Muscle layer of duodenum (tissue), 2 donors: ENCODE measurements around the gene MYO1G.
"Not testable (repeated sequence)": the region's sequence is repeated elsewhere in the genome, so short reads cannot be mapped to it uniquely, and the experiment has no call there.

Experiments used
- H3K27ac ChIP-seq: one replicate; pipeline ENCODE4 v1.7.0; 2013; ENCODE audit warnings: mild to moderate bottlenecking, low read length
- H3K27me3 ChIP-seq: one replicate; pipeline ENCODE4 v1.7.0; 2013; ENCODE audit warnings: low read depth, mild to moderate bottlenecking, control low read depth, low read length
- H3K36me3 ChIP-seq, 2 donors: one replicate each; pipeline ENCODE4 v1.7.0; 2013; ENCODE audit warnings: low read length in 2 of 2, control low read depth in 1 of 2, mild to moderate bottlenecking in 1 of 2; ENCODE audit not compliant: insufficient read depth in 2 of 2, control insufficient read depth in 1 of 2
- H3K4me1 ChIP-seq, 2 donors: one replicate each; pipeline ENCODE4 v1.7.0; 2013; ENCODE audit warnings: low read length in 2 of 2, mild to moderate bottlenecking in 2 of 2, control low read depth in 1 of 2, moderate library complexity in 1 of 2; ENCODE audit not compliant: insufficient read depth in 2 of 2, control insufficient read depth in 1 of 2
- H3K4me3 ChIP-seq, 2 donors: one replicate each; pipeline ENCODE4 v1.7.0; 2013; ENCODE audit warnings: low read length in 2 of 2, low read depth in 1 of 2, mild to moderate bottlenecking in 1 of 2
- H3K9me3 ChIP-seq, 2 donors: one replicate each; pipeline ENCODE4 v1.7.0; 2013; ENCODE audit warnings: low read length in 2 of 2, control low read depth in 1 of 2, mild to moderate bottlenecking in 1 of 2; ENCODE audit not compliant: control insufficient read depth in 1 of 2
- donor health status: healthy.

Gene MYO1G

DNA sequence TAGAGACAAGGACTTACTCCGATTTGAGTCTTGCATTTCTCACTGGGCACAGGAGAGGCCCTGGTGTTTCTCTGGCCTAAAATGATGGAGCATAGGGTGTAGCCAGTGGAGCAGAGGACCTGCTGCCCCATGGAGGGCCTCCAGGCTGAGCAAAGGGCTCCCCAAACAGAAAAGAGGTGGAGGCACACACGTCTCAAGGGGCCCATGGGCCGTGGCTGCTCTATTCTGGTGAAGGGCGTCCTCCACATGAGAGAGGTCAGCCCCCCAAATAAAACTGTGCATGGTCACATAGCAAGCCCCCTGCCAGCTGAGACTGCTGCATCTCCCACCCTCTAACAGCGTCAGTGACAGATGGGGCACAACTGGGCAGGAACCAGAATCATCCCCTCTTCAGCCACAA lies 41.4 kb downstream of the MYO1G start:
- Histone ChIP-seq H3K36me3 (no peaks in the 10 kb centered on the region), H3K27ac (no peak overlapping the region), H3K4me1 (no peaks in the 10 kb centered on the region), H3K9me3 (no peaks in the 10 kb centered on the region), H3K4me3 (no peak overlapping the region), H3K27me3 (no peaks in the 10 kb centered on the region)

DNA sequence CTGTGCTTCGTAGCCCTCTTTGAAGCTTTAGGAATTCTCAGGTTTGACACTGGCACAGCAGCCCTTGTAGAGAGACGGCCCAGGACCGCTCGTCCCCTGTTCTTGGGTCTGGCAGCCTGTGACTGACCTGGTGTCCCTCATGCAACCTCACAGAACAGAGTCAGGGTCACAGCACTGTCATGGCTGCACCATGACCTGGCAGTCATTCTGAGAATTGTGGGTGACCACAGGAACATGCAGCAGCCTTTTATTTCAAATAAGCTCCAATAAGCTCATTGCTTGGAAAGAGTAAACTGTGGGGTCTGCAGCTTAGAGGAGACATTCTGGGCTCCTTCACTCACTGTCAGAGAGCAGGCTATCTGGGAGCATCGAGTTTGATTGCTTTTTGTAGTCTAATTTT lies 42.5 kb downstream of the MYO1G start:
- no peaks in the 10 kb centered on the region for H3K36me3 ChIP-seq
- H3K27ac ChIP-seq: no peak overlapping the region
- no peak overlapping the region for H3K4me3 ChIP-seq
- no peaks in the 10 kb centered on the region for H3K27me3 ChIP-seq
- no peaks in the 10 kb centered on the region for H3K9me3 ChIP-seq
- no peaks in the 10 kb centered on the region for H3K4me1 ChIP-seq

DNA sequence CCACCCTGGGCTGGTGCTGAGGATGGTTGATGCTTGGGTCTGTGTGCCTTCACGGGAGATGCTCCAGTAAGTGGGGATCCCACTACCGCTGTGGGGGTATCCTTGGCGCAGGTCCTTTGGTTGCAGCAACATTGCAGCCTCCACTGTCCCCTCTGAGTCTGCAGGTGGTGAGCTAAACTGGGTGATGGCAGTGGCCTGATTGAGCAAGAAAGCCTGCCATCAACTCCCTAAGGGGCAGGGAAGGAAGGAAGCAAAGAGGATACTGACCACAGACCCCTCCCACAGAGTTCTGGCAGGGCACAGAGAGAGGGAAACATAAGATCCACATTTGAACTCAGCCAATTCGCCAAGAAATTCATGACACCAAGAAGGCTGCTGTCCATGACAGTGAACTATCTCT lies 43.2 kb downstream of the MYO1G start:
- Histone ChIP-seq H3K36me3 (no peaks in the 10 kb centered on the region), H3K4me3 (no peak overlapping the region), H3K4me1 (no peaks in the 10 kb centered on the region), H3K9me3 (no peaks in the 10 kb centered on the region), H3K27ac (no peak overlapping the region), H3K27me3 (no peaks in the 10 kb centered on the region)

DNA sequence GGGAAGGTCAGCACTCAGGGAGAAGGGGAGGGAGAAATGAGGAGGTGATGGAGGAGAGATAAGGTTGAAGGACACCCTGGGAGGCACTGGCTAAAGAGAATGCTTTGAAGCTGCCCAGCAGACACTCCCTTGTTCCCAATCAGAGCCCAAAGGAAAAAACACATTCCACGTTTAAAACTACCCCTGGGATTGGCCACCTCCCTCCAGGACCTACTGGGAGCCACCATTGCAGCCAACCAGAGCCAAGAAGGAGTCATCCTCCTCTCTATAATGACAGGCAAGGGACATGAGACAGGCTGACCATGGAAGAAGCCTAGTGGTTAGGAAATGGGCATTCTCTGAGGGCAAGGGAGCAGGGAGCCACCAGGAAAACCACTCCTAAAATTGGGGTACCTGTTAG lies 43.8 kb downstream of the MYO1G start:
- Histone ChIP-seq H3K9me3 (no peaks in the 10 kb centered on the region), H3K4me3 (no peak overlapping the region), H3K4me1 (no peaks in the 10 kb centered on the region), H3K36me3 (no peaks in the 10 kb centered on the region), H3K27ac (no peak overlapping the region), H3K27me3 (no peaks in the 10 kb centered on the region)

DNA sequence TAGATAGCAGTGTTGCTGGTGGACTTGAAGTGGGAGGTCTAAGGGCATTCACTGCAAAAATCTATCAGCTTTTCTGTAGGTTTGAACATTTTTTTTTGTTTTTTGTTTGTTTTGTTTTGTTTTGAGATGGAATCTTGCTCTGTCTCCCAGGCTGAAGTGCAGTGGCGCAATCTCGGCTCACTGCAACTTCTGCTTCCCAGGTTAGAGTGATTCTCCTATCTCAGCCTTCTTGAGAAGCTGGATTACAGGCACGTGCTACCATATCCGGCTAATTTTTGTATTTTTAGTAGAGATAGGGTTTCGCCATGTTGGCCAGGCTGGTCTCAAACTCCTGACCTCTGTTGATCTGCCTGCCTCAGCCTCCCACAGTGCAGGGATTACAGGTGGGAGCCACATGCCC lies 44.3 kb downstream of the MYO1G start:
- not testable (repeated sequence) for H3K36me3 ChIP-seq, H3K4me1 ChIP-seq, H3K9me3 ChIP-seq, H3K27me3 ChIP-seq, H3K27ac ChIP-seq, H3K4me3 ChIP-seq

DNA sequence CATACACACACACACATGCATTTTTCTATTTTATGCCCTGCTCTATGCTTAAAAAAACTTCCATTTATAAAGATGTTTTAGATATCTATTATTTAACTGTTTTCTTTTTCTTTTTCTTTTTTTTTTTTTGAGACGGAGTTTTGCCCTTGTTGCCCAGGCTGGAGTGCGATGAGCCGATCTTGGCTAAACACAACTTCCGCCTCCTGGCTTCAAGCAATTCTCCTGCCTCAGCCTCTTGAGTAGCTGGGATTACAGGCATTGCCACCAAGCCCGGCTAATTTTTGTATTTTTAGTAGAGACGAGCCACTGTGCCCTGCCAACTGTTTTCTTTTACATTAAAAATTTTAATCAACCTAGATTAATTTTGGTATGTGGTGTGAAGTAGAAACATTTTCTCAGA lies 47.9 kb downstream of the MYO1G start:
- Histone ChIP-seq H3K9me3 (no peaks in the 10 kb centered on the region), H3K36me3 (no peaks in the 10 kb centered on the region), H3K27ac (no peak overlapping the region), H3K4me3 (no peak overlapping the region), H3K4me1 (no peaks in the 10 kb centered on the region), H3K27me3 (no peaks in the 10 kb centered on the region)

DNA sequence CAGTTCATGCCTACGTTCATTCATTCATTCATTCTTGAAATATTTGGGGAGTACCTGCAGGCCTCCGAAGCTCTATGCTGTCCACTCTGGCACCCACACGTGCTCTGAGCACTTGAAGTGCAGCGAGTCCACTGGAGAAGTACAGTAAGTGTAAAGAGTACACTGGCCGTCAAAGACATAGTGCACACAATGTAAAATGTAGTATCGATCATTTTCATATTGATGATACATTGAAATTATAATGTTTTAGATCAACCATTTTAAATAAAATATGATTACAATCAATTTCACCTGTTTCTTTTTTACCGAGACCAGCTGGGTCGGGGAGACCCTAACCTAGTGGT lies 56.5 kb downstream of the MYO1G start:
- no peak overlapping the region for H3K27ac ChIP-seq
- peaks cover 0 to 5% of the 10 kb centered on the region in 2 donors for H3K4me1 ChIP-seq
- no peak overlapping the region for H3K4me3 ChIP-seq

DNA sequence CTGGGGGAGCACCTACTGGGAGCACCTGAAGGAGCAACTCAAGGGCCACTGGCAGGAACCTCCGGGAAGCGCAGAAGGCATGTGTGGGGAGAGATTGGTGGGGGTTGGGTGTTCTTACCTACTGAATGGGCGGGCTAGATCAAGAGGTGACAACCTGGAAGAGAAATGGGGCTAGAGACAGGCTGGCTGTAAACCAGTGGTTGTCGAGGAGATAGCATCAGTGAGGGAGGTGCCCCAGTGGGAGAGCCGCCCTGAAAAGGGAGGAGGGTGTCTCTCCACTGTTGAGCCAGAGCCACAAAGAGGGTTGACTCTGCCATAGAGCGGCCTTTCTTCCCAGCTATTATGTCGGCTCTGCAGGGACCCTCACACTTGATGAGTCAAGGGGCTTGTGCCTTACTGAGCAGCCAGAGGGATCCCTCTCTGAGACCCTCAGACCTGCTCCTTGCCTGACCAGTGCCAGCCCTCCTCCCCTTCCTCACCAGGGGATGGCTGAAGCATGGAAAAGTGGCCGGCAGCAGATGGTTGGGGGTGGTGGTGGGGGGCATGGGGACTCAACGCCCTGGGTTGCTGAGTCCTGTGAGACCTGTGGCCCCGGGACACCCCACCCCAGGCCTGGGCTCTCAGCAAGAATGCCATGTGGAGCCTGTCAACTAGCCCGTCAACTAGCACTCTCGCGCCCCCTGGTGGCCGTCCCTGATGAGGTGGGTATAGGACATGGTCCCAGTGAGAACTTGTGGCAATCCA lies 57.0 kb downstream of the MYO1G start:
- no peak overlapping the region for H3K27ac ChIP-seq
- no peaks in the 10 kb centered on the region for H3K27me3 ChIP-seq
- H3K4me1 ChIP-seq: peaks cover 0 to 5% of the 10 kb centered on the region in 2 donors
- no peak overlapping the region for H3K4me3 ChIP-seq
- H3K9me3 ChIP-seq: no peaks in the 10 kb centered on the region
- no peaks in the 10 kb centered on the region for H3K36me3 ChIP-seq

More for the DNA sequence above, 56.5 kb downstream of the MYO1G start:
- H3K27me3 ChIP-seq: no peaks in the 10 kb centered on the region
- no peaks in the 10 kb centered on the region for H3K36me3 ChIP-seq
- H3K9me3 ChIP-seq: no peaks in the 10 kb centered on the region

DNA sequence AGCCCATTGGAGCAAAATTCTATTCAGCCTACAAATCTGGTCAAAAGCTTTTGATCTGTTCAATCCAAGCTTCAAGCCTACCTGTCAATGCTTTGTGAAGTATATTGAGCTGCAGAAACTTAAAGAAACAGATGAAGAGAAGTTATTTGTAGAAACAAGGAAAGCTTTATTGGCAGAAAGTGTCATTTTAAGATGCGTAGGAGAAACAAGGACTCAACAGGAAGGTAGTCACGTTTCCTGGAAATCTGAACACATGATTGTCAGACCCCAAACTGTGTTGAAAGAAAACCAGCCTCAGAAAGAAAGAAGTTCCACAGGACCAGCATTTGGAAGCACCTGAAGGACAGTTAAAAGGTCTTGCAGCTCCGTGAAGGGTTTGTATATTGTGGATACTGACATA lies 58.7 kb downstream of the MYO1G start:
- H3K4me1 ChIP-seq: peaks cover 0 to 5% of the 10 kb centered on the region in 2 donors
- H3K36me3 ChIP-seq: no peaks in the 10 kb centered on the region
- H3K9me3 ChIP-seq: no peaks in the 10 kb centered on the region
- H3K27ac ChIP-seq: no peak overlapping the region
- H3K27me3 ChIP-seq: no peaks in the 10 kb centered on the region
- H3K4me3 ChIP-seq: no peak overlapping the region

DNA sequence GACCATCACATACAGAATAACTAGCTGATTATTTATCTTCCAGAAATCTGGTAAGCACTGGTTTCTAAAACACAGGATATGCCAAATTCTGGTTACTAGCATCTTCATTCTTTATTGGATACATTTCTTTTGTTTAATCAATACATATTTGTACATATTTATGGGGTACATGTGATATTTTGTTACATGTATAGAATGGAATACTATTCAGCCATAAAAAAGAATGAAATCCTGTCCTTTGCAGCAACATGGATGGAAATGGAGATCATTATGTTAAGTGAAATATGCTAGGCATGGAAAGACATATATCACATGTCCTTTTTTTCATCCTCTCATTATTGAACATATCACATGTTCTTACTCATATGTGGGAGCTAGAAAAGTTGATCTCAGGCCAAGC lies 60.8 kb downstream of the MYO1G start:
- no peak overlapping the region for H3K4me3 ChIP-seq
- no peaks in the 10 kb centered on the region for H3K36me3 ChIP-seq
- H3K27ac ChIP-seq: no peak overlapping the region
- H3K4me1 ChIP-seq: peaks cover 0 to 5% of the 10 kb centered on the region in 2 donors
- H3K9me3 ChIP-seq: no peaks in the 10 kb centered on the region
- H3K27me3 ChIP-seq: no peaks in the 10 kb centered on the region

DNA sequence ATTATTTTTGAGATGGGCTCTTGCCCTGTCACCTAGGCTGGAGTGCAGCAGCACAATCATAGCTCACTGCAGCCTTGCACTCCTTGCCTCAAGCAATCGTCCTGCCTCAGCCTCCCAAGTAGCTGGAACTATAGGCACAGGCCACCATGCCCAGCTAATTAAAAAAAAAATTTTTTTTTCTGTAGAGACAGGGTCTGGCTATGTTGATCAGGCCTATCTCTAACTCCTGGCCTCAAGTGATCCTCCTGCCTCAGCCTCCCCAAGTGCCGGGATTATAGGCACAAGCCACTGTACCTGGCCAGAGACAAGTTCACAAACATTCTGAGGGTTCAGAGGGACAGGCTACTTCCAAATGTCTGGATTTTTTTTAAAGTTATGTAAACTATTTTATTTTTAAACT lies 61.4 kb downstream of the MYO1G start:
- Histone ChIP-seq H3K9me3 (no peaks in the 10 kb centered on the region), H3K4me1 (peaks cover 0 to 5% of the 10 kb centered on the region in 2 donors)

DNA sequence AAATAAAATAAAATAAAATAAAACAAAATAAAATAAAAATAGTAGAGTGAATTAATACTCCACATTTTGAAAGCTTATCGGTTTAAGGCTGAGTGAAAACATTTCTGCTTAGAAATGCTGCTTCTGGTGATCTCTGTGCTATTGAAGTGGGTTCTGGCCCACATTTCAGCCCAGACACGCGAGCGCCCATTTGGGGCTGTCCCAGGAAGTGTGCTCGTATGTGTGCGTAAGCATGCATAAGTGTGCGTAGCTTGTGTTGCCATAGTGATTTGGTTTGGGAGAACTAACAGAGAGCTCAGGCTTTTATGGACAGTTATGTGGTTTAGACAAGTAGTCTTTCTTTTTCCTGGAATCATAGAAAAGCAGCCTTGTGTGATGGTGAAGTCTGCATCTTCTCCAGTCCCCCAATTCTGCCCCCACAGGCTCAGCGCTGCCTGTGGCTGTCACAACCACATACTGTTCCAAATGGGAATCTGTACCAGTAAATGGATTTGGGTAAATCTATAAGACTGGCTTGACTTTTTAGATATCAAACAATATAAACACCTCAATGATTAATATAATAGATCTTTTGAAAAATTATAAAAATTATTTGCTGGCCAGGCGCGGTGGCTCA lies 63.7 kb downstream of the MYO1G start:
- no peaks in the 10 kb centered on the region for H3K27me3 ChIP-seq
- H3K36me3 ChIP-seq: no peaks in the 10 kb centered on the region
- no peaks in the 10 kb centered on the region for H3K9me3 ChIP-seq
- peaks cover 0 to 3% of the 10 kb centered on the region in 2 donors for H3K4me1 ChIP-seq
- no peak overlapping the region for H3K27ac ChIP-seq
- no peak overlapping the region for H3K4me3 ChIP-seq

More for the DNA sequence above, 61.4 kb downstream of the MYO1G start:
- H3K27me3 ChIP-seq: no peaks in the 10 kb centered on the region
- H3K4me3 ChIP-seq: no peak overlapping the region
- no peak overlapping the region for H3K27ac ChIP-seq
- no peaks in the 10 kb centered on the region for H3K36me3 ChIP-seq
